Globus pallidus (tissue), 1 donor: Measurements from ENCODE around the gene OR4F15.
"Not testable (repeated sequence)": the region's sequence is repeated elsewhere in the genome, so short reads cannot be mapped to it uniquely, and the experiment has no call there.

Experiments
- DNase-seq: peaks from one replicate; pipeline ENCODE4 v3.0.0-alpha.2; 2015; ENCODE audit warnings: low spot score

OR4F15 gene

GRCh38 chr15:101811902-101812301, at the start of gene OR4F15:
Gene OR4F15, plus strand, starts transcription at chr15:101812202. Its CDS starts 5,985 bp downstream, at chr15:101818187.
- DNase-seq, result no peak

GRCh38 chr15:101764669-101765339, 47.2 kb upstream of the OR4F15 start:
- not testable (repeated sequence) for DNase-seq

- not testable (repeated sequence) for DNase-seq
These were observed 46.7 kb upstream of the OR4F15 start for GRCh38 chr15:101765340-101765671.

- no peak for DNase-seq
These were observed 46.1 kb upstream of the OR4F15 start for GRCh38 chr15:101765772-101766456.

GRCh38 chr15:101767083-101767640, 44.8 kb upstream of the OR4F15 start:
- DNase-seq, result not testable (repeated sequence)

GRCh38 chr15:101772921-101773320, 39.1 kb upstream of the OR4F15 start:
- DNase-seq, result no peak

- DNase-seq, result no peak
These were observed 38.4 kb upstream of the OR4F15 start for GRCh38 chr15:101773496-101774100.

GRCh38 chr15:101775136-101775535, 36.9 kb upstream of the OR4F15 start:
- no peak for DNase-seq

- DNase-seq, result not testable (repeated sequence)
These were observed 33.4 kb upstream of the OR4F15 start for GRCh38 chr15:101778576-101778975.

- not testable (repeated sequence) for DNase-seq
These were observed 31.8 kb upstream of the OR4F15 start for GRCh38 chr15:101780225-101780624.

GRCh38 chr15:101781928-101782327, 30.1 kb upstream of the OR4F15 start:
- DNase-seq, result no peak

- DNase-seq, result no peak
These were observed 27.4 kb upstream of the OR4F15 start for GRCh38 chr15:101784644-101785043.

GRCh38 chr15:101786422-101786821, 25.6 kb upstream of the OR4F15 start:
- DNase-seq, result not testable (repeated sequence)

GRCh38 chr15:101788001-101788400, 24.0 kb upstream of the OR4F15 start:
- not testable (repeated sequence) for DNase-seq

- DNase-seq, result not testable (repeated sequence)
These were observed 23.3 kb upstream of the OR4F15 start for GRCh38 chr15:101788503-101789269.

GRCh38 chr15:101790748-101791147, 21.3 kb upstream of the OR4F15 start:
- DNase-seq, result not testable (repeated sequence)

- not testable (repeated sequence) for DNase-seq
These were observed 18.0 kb upstream of the OR4F15 start for GRCh38 chr15:101793981-101794380.

- DNase-seq, result no peak
These were observed 16.5 kb upstream of the OR4F15 start for GRCh38 chr15:101795455-101795854.

GRCh38 chr15:101799665-101800064, 12.3 kb upstream of the OR4F15 start:
- DNase-seq, result no peak

GRCh38 chr15:101801048-101801447, 11.0 kb upstream of the OR4F15 start:
- no peak for DNase-seq

GRCh38 chr15:101803209-101803608, 8.8 kb upstream of the OR4F15 start, which contains the start of gene OR4F6:
Gene OR4F6, plus strand, starts transcription at chr15:101803509. Its CDS starts 2,211 bp downstream, at chr15:101805720.
- no peak for DNase-seq

GRCh38 chr15:101803676-101804075, 8.3 kb upstream of the OR4F15 start:
- DNase-seq, result no peak
